K562 (cell line): ENCODE results near the gene EPB41L1. TPM values are rescaled to one million over a fixed set of nuclear protein-coding genes. Genes with fewer than 3 reads are reported as not detected.

ENCODE experiments used
- ATAC-seq: fragments of 200-7000 bp; cut with Tn5 transposase; 3 replicates; pipeline ENCODE4 v1.9.1; 2020; ENCODE audit warnings: moderate library complexity
- BruUV-seq: library from RNA; stranded (reverse); fragments of 400-500 nt; replicated peaks from 2 replicates; lab custom pipeline; 2021; lab: Mats Ljungman, UMichigan
- CTCF ChIA-PET: fragments of 300-600 bp; formaldehyde crosslinking; extraction: SDS; loops from one replicate; lab custom pipeline; 2021; ENCODE audit warnings: low intra/inter-chr PET ratio; lab: Yijun Ruan, JAX
- POLR2A ChIA-PET: fragments of 300-600, 350-650 bp; sonication (Branson Sonifier 250); formaldehyde crosslinking; extraction: SDS; loops from one replicate; lab custom pipeline; 2021; ENCODE audit warnings: antibody characterized with exemption, inconsistent platforms; lab: Yijun Ruan, JAX
- DNase-seq, 4 experiments: peaks; one replicate each; pipeline versions ENCODE4 v3.0.0 to v3.0.0-alpha.2; 2011 to 2018; ENCODE audit warnings: low spot score in 3 of 4, mixed read lengths in 3 of 4; ENCODE audit errors: extremely low read depth in 1 of 4
- FAIRE-seq: peaks from 2 replicates; lab custom pipeline; 2011; peaks lifted over from hg19 to GRCh38; lab: Jason Lieb, UNC
- H2AFZ ChIP-seq: 2 replicates; pipeline ENCODE4 v1.6.0; 2011; ENCODE audit warnings: low read depth, low read length, control low read depth, inconsistent platforms
- H3K27ac ChIP-seq: fragments of 200-600 bp; 3 replicates; pipeline ENCODE4 v1.8.0; 2011; ENCODE audit warnings: low read depth, mild to moderate bottlenecking, control low read depth, inconsistent platforms, low read length, moderate library complexity, mixed read lengths; ENCODE audit errors: extremely low read depth
- H3K27me3 ChIP-seq, 2 experiments: fragments of 300-600 bp in 1 of 2; 2 replicates in 1 of 2; 3 replicates in 1 of 2; pipeline versions ENCODE4 v1.6.0 to v1.8.0; 2011; ENCODE audit warnings: inconsistent platforms in 2 of 2, low read length in 2 of 2, mild to moderate bottlenecking in 1 of 2, mixed read lengths in 1 of 2, moderate library complexity in 1 of 2; ENCODE audit not compliant: control insufficient read depth in 2 of 2, insufficient read depth in 2 of 2
- H3K36me3 ChIP-seq: fragments of 300-600 bp; 3 replicates; pipeline ENCODE4 v1.8.0; 2011; ENCODE audit warnings: mild to moderate bottlenecking, low read length, inconsistent platforms; ENCODE audit not compliant: control insufficient read depth, insufficient read depth
- H3K4me1 ChIP-seq, 2 experiments: fragments of 200-600 bp in 1 of 2; replicated peaks in 1 of 2; 2 replicates in 1 of 2; 3 replicates in 1 of 2; pipeline versions ENCODE4 v1.5.1 to v1.8.0; 2011; ENCODE audit warnings: inconsistent platforms in 2 of 2, low read length in 2 of 2, mild to moderate bottlenecking in 1 of 2, mixed read lengths in 1 of 2, moderate library complexity in 1 of 2; ENCODE audit not compliant: control insufficient read depth in 2 of 2, insufficient read depth in 2 of 2
- H3K4me2 ChIP-seq: 2 replicates; pipeline ENCODE4 v1.6.1; 2011; ENCODE audit warnings: low read length, control low read depth, inconsistent platforms, mixed read lengths; ENCODE audit not compliant: insufficient read depth
- H3K4me3 ChIP-seq: fragments of 200-600 bp; sonication (generic), shearing (Covaris generic); 2 replicates; pipeline ENCODE4 v1.5.1; 2016; ENCODE audit warnings: control low read depth, inconsistent platforms
- H3K79me2 ChIP-seq: fragments of 200-600 bp; 3 replicates; pipeline ENCODE4 v1.8.0; 2011; ENCODE audit warnings: low read length, inconsistent platforms; ENCODE audit not compliant: control insufficient read depth, insufficient read depth
- H3K9ac ChIP-seq, 2 experiments: 2 replicates each; pipeline versions ENCODE4 v1.6.0 to v1.6.1; 2011; ENCODE audit warnings: low read depth in 2 of 2, low read length in 2 of 2, control low read depth in 1 of 2, inconsistent platforms in 1 of 2, mild to moderate bottlenecking in 1 of 2, mixed read lengths in 1 of 2; ENCODE audit not compliant: insufficient read depth in 1 of 2
- H3K9me1 ChIP-seq: one replicate; pipeline ENCODE4 v1.6.0; 2011; ENCODE audit warnings: inconsistent platforms, mild to moderate bottlenecking, low read length, moderate library complexity; ENCODE audit not compliant: control insufficient read depth, insufficient read depth
- H3K9me3 ChIP-seq: replicated peaks from 2 replicates; pipeline ENCODE4 v1.5.1; 2011; ENCODE audit warnings: low read depth, low read length, inconsistent platforms; ENCODE audit not compliant: control insufficient read depth, insufficient read depth
- H4K20me1 ChIP-seq: replicated peaks from 2 replicates; pipeline ENCODE4 v1.6.1; 2011; ENCODE audit warnings: low read length, inconsistent platforms, mixed read lengths; ENCODE audit not compliant: control insufficient read depth, insufficient read depth
- CBX8 ChIP-seq: fragments of 200-600 bp; sonication (generic); IDR thresholded peaks from 2 replicates; pipeline ENCODE4 v1.6.1; 2012; ENCODE audit warnings: borderline replicate concordance, mixed run types, low read depth, mild to moderate bottlenecking, moderate library complexity, mixed read lengths, low read length, control low read depth, inconsistent platforms; ENCODE audit not compliant: poor library complexity, severe bottlenecking; ENCODE audit errors: extremely low read depth
- CHD2 ChIP-seq: IDR thresholded peaks from 2 replicates; pipeline ENCODE4 v1.6.1; 2011; ENCODE audit warnings: low read depth, low read length
- CXXC5 ChIP-seq: fragments of 250-450 bp; sonication (Bioruptor Pico); IDR thresholded peaks from 2 replicates; pipeline ENCODE4 v1.8.0; 2022; ENCODE audit warnings: inconsistent platforms, mild to moderate bottlenecking, moderate library complexity
- DNMT1 ChIP-seq: fragments of 450-650 bp; IDR thresholded peaks from 2 replicates; pipeline ENCODE4 v1.6.1; 2016; ENCODE audit warnings: antibody characterized with exemption, mild to moderate bottlenecking
- MBD2 ChIP-seq: sonication (generic); IDR thresholded peaks from 2 replicates; pipeline ENCODE4 v1.6.1; 2016; ENCODE audit warnings: low read depth, borderline replicate concordance
- ZNF232 ChIP-seq: sonication (generic); formaldehyde crosslinking; IDR thresholded peaks from 2 replicates; pipeline ENCODE4 v1.8.0; 2022; ENCODE audit warnings: mild to moderate bottlenecking, missing genetic modification reagents
- ZNF707 ChIP-seq: fragments of 250-450 bp; sonication (Bioruptor Pico); conservative IDR thresholded peaks from 2 replicates; pipeline ENCODE4 v1.8.0; 2022; ENCODE audit warnings: inconsistent platforms, mild to moderate bottlenecking, moderate library complexity
- ZSCAN32 ChIP-seq: fragments of 450-650 bp; formaldehyde crosslinking; IDR thresholded peaks from 2 replicates; pipeline ENCODE4 v1.4.0; 2020; ENCODE audit warnings: mild to moderate bottlenecking, moderate library complexity
- WGBS: fragments of 100-300 bp; shearing (Covaris generic); methylation state at CpG from one replicate; pipeline ENCODE4 v1.1.6; 2016; ENCODE audit warnings: low coverage, mixed read lengths; ENCODE audit not compliant: insufficient coverage; ENCODE audit errors: missing lambda C conversion rate; 5-methylcytosine and 5-hydroxymethylcytosine counted together
- in situ Hi-C: fragments of 300-500 bp; cut with MboI; formaldehyde crosslinking; loops from 4 replicates; pipeline ENCODE4 v1.15.0; 2018; ENCODE audit warnings: inconsistent platforms, mixed read lengths
- intact Hi-C: fragments of 100-400 bp; cut with micrococcal nuclease; formaldehyde crosslinking; loops from 2 replicates; pipeline ENCODE4 v1.14.2; 2022
- polyA plus RNA-seq, 8 experiments: library from polyadenylated mRNA; depleted of rRNA in 4 of 8; stranded (reverse) in 5 of 8; unstranded in 3 of 8; fragments of >200 nt; fragmentation: Nextera tagmentation in 2 of 8; fragmentation: Illumina TruSeq in 1 of 8; extraction: Ambion mirVana in 2 of 8; extraction: Trizol in 1 of 8; gene quantifications; 2 replicates each; pipeline versions ENCODE4 v1.2.1 to v1.2.3, GENCODE V29; 2011 to 2014; ENCODE audit warnings: inconsistent platforms in 1 of 8, missing spikeins in 1 of 8
- total RNA-seq, 7 experiments: library from RNA; depleted of rRNA in 6 of 7; stranded (reverse); fragments of >200 nt in 6 of 7; fragmentation: Illumina TruSeq in 2 of 7; extraction: Trizol in 2 of 7; gene quantifications; 2 replicates each; pipeline versions ENCODE4 v1.2.1 to v1.2.3, GENCODE V29; 2011 to 2021; ENCODE audit warnings: low replicate concordance in 1 of 7
- TF ChIP-seq, protein P1 (sequence below): fragments of 250-450 bp; sonication (Bioruptor Pico); IDR thresholded peaks from 2 replicates; pipeline ENCODE4 v1.5.0; 2020; ENCODE audit warnings: mild to moderate bottlenecking
- TF ChIP-seq, protein P2 (sequence below): fragments of 250-450 bp; sonication (Bioruptor Pico); IDR thresholded peaks from 2 replicates; pipeline ENCODE4 v1.4.0; 2020; ENCODE audit warnings: mild to moderate bottlenecking, moderate library complexity

Gene EPB41L1
- total and polyA plus RNA-seq, 9 of the 15 experiments (the other 6 are each of a cell fraction or from before 2014, with no cell fraction given) = 0.11 to 4.3 (median 1.3) TPM

GRCh38 chr20:36253036-36253435 is 98.5 kb downstream of the EPB41L1 start:
- no peak overlapping the region for H3K27ac ChIP-seq
- CTCF ChIA-PET = no interaction called here
- no peaks in the 10 kb centered on the region; the same call in 2 of the 3 replicates for H3K79me2 ChIP-seq
- BruUV-seq = no TSS peak
- no peaks in the 10 kb centered on the region for H3K4me1 ChIP-seq
- no peak overlapping the region for H2AFZ ChIP-seq
- H3K4me2 ChIP-seq = no peak overlapping the region
- no peak for DNase-seq
- H3K9me3 ChIP-seq = no peaks in the 10 kb centered on the region
- no peak overlapping the region for H3K4me3 ChIP-seq
- TF ChIP-seq, protein P1, sequence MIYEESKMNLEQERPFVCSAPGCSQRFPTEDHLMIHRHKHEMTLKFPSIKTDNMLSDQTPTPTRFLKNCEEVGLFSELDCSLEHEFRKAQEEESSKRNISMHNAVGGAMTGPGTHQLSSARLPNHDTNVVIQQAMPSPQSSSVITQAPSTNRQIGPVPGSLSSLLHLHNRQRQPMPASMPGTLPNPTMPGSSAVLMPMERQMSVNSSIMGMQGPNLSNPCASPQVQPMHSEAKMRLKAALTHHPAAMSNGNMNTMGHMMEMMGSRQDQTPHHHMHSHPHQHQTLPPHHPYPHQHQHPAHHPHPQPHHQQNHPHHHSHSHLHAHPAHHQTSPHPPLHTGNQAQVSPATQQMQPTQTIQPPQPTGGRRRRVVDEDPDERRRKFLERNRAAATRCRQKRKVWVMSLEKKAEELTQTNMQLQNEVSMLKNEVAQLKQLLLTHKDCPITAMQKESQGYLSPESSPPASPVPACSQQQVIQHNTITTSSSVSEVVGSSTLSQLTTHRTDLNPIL (CRISPR knock-in tag) = no peak
- TF ChIP-seq ZNF707 (CRISPR knock-in tag) (no peak), CXXC5 (no peak), DNMT1 (no peak), ZSCAN32 (CRISPR knock-in tag) (no peak), CBX8 (no peak), ZNF232 (CRISPR knock-in tag) (no peak), MBD2 (no peak), CHD2 (no peak)
- TF ChIP-seq, protein P2, sequence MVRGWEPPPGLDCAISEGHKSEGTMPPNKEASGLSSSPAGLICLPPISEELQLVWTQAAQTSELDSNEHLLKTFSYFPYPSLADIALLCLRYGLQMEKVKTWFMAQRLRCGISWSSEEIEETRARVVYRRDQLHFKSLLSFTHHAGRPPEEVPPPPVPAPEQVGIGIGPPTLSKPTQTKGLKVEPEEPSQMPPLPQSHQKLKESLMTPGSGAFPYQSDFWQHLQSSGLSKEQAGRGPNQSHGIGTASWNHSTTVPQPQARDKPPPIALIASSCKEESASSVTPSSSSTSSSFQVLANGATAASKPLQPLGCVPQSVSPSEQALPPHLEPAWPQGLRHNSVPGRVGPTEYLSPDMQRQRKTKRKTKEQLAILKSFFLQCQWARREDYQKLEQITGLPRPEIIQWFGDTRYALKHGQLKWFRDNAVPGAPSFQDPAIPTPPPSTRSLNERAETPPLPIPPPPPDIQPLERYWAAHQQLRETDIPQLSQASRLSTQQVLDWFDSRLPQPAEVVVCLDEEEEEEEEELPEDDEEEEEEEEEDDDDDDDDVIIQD (CRISPR knock-in tag) = no peak
- TF ChIP-seq, all 486 proteins: peak for 0
- FAIRE-seq = no peak
- Histone ChIP-seq H3K36me3 (peaks cover 70% of the 10 kb centered on the region; the same call in 2 of the 3 replicates), H4K20me1 (no peaks in the 10 kb centered on the region; the same call in 1 of the 2 replicates), H3K9me1 (no peaks in the 10 kb centered on the region), H3K27me3 (no peaks in the 10 kb centered on the region), H3K9ac (no peak overlapping the region)
- no peak for ATAC-seq
- intact Hi-C loops (no loop called here), in situ Hi-C loops (no loop called here)
- POLR2A ChIA-PET = interaction anchor here (0.6 to 1.2 kb wide), 3 partner anchors 17 to 266 kb away, joined by 3 read pairs; partner anchors contain the start of gene AAR2
- 86% methylated on average over 8 of the region's 9 CpGs for WGBS
